ENCODE measurements around the gene AADACL2.

GRCh38 chr3:151793636-151794035 is 59.9 kb downstream of the AADACL2 start:
- TF ChIP-seq GATA3 (IDR thresholded peaks at IDR 0.05; ENCODE audit: low read depth, low read length) (no peak), GATA2 (IDR thresholded peaks at IDR 0.05; ENCODE audit: low read depth, low read length) (no peak)
